ENCODE results near the gene CMTM3.
"Not testable (repeated sequence)": the region's sequence is repeated elsewhere in the genome, so short reads cannot be mapped to it uniquely, and the experiment has no call there.

CMTM3 gene, protein sequence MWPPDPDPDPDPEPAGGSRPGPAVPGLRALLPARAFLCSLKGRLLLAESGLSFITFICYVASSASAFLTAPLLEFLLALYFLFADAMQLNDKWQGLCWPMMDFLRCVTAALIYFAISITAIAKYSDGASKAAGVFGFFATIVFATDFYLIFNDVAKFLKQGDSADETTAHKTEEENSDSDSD

DNA sequence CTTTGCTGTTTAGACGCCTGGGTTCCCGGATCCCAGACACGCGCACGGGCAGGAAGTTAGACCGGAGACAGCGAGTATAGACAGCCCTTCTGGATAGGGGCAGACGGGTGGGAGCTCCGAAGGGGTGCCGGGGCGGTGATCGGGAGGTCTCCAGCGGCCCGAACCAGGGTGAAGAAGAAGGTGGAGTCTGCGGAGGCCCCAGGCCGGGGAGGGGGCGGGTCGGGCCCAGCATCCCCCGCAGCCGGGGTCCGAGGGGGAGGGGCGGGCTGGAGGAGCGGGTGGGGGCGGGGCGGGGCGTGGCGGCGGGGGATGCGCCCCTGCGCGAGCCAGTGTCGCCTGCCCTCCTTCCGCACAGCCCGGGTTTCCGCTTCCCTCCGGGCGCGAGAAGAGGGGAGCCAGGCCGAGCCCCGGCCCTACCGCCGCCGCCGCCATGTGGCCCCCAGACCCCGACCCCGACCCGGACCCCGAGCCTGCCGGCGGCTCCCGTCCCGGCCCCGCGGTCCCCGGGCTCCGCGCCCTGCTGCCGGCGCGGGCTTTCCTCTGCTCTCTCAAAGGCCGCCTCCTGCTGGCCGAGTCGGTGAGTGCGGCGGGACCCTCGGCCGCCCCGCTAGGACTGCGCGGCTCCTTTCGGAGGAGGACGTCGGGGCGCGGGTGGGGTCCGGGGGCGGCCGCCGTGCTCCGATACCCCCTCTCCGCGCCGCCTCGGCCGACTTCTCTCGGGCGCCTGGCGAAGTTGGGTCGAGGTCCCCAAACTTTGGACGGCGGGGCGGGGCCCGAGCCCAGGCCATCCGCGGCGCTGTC lies at the start of gene CMTM3:
Gene CMTM3, plus strand, starts transcription at position 329 of the 801 bp plus-strand sequence. Its CDS starts 102 bp downstream, at position 431.
- peak in 19 of 56 donors; percentile 18 to 73 (median 43) for DNase-seq

- DNase-seq = no peak
Observed at GRCh38 chr16:66560107-66560506, 44.4 kb upstream of the CMTM3 start.

GRCh38 chr16:66561381-66562080 lies 43.0 kb upstream of the CMTM3 start:
- DNase-seq = no peak

DNA sequence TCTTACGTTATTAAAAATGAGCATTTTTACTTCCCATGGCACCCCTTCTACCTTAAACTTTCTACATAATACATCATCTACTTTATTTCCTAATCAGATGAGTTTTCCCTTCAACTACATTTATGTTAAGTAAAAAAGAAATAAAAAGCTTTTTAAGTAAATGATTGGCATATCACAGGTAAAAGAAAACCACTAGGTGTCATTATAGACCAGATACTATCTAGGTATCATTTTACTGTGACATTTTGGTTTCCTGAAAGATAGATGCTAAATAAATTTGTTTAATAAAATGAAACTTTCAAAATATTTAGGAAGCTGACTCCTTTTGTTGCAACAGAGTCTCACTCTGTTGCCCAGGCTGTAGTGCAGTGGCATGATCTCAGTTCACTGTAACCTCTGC lies 42.1 kb upstream of the CMTM3 start:
- no peak for DNase-seq

- DNase-seq = no peak
Observed at GRCh38 chr16:66562986-66563385, 41.5 kb upstream of the CMTM3 start.

- no peak for DNase-seq
Observed at GRCh38 chr16:66563574-66564334, 40.8 kb upstream of the CMTM3 start.

DNA sequence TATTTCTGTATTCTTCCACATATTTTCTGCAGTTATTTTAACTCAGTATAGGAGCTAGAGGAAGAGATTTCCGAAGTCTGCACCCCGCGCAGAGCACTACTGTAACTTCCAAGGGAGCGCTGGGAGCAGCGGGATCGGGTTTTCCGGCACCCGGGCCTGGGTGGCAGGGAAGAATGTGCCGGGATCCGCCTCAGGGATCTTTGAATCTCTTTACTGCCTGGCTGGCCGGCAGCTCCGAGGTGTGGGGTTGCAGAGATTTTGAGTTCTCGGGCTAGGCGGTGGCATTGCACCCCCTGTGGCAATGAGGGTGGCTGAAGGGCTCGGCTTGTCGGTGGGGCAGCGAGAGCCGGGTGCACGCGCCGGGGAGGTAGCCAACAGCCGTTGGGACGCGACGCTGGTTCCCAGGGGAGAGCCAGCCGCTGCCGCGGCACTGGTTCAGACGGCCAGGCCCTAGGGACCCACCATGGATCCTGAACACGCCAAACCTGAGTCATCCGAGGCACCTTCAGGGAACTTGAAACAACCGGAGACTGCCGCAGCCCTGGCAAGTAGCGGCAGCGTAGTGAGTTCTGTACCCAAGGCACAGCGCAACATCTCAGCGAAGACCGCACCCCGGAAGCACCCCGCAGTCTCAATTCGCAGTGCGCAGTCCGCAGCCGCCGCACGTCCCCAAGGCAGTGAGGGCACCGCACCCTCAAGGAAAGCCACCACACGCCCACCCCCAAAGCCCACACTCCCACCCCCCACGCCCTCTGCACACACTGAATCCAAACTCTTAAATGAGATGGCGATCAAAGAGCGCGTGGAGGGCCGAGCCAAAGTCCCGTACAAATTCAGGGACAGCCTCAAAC lies 38.2 kb upstream of the CMTM3 start, which contains the start of gene CMTM1:
Gene CMTM1, plus strand, starts transcription at position 389 of the 851 bp plus-strand sequence. Its CDS starts 75 bp downstream, at position 464.
- no peak for DNase-seq

- DNase-seq = not testable (repeated sequence)
Observed at GRCh38 chr16:66567270-66567669, 37.2 kb upstream of the CMTM3 start.

DNA sequence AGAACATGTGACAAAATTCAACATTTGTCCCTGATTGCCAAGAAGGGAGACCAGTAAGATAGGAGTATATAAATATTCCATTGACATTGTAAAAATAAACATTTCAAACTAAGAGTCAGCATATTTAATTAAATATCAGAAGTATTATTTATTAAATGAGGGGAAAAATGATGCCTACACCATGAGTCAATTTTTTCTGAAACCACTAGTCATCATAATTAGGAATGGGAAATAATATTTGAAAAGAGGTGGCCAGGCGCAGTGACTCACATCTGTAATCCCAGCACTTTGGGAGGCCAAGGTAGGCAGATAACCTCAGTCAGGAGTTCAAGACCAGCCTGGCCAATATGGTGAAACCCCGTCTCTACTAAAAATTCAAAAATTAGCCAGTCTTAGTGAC lies 36.1 kb upstream of the CMTM3 start:
- DNase-seq = no peak

- DNase-seq = no peak
Observed at GRCh38 chr16:66569131-66569530, 35.4 kb upstream of the CMTM3 start.

DNA sequence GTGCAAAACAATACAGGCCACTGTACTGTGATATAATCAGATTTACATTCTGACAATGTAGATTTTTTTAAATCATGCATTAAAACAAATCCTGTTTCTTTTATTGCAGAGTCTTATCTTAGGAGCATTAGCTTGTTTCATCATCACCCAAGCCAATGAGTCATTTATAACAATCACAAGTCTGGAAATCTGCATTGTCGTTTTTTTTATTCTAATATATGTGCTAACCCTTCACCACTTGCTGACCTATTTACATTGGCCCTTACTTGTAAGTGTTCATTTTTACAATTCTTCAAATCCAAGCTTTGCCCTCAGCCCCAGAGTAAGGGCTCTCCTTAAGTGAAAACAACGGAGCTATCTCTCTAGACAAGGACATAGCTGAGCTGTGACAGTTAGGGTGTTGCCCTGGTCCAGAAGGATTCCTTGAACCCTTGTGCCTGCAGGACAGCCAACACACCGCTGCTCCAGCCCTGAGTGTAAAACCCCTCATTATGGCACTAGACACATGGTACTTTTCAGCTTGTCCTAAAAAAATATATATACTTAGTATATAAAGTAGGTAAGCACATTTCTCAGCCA lies 34.6 kb upstream of the CMTM3 start:
- DNase-seq = no peak

GRCh38 chr16:66572356-66572755 lies 32.1 kb upstream of the CMTM3 start:
- DNase-seq = no peak

GRCh38 chr16:66574081-66574480 lies 30.4 kb upstream of the CMTM3 start:
- no peak for DNase-seq

DNA sequence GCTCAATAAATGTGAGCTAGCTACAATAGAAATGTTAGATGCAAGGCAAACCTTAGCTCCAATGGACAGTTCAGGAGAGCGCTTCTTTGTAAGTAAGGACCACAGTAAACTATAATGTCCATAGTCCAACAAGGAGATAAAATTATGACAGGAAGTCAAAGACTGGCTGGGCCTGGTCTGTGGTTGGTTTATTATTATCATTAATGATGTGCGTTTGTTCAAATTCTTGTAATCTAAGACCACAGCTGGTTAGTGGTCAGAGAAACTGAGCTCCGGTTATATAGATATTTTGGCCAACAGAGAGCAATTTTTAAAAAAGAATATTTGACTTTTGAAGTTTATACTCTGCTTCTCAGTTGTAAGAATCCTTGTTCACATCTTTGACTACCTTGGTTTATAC lies 30.0 kb upstream of the CMTM3 start:
- no peak for DNase-seq

- no peak for DNase-seq
Observed at GRCh38 chr16:66575060-66575459, 29.4 kb upstream of the CMTM3 start.

- no peak for DNase-seq
Observed at GRCh38 chr16:66576296-66576695, 28.2 kb upstream of the CMTM3 start.

- no peak for DNase-seq
Observed at GRCh38 chr16:66578651-66579531, 25.6 kb upstream of the CMTM3 start, which contains the start of gene CMTM2. CMTM2 (plus strand) TSS chr16:66579463; CDS start chr16:66579608, 145 bp downstream.

DNA sequence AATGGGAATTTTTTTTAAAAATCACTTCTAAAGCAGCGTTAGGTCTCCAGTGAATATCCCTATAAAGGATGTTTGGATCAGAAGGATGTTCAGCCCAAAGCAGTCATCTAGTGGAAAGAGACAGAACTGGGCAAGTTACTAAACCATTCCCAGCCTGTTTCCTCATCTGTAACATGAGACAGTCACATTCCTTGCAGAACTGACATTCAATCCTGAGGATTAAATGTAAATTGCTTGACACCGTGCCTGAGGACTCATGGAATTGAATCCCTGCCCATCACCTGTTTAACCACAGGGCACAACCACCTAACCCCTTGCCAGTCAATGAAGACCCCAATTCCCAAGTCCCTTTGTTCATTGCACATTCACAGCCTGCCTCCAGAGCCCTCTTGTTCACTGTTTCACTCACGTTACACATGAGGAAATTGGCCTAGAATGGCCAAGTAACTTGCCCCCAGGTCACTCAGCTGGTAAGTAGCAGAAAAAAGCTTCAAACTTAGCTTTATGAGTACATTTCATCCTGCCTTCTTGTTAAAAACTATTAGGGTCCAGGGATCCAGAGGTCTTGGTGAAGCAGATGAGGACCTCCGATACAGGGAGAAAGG lies 23.8 kb upstream of the CMTM3 start:
- DNase-seq = no peak
